DND-41 (cell line): ENCODE data around the gene HPCA.

ENCODE experiments used
- CTCF ChIP-seq: IDR thresholded peaks from 2 replicates; pipeline ENCODE4 v1.5.1; 2012; ENCODE audit warnings: borderline replicate concordance, low read length, moderate library complexity, mild to moderate bottlenecking; ENCODE audit not compliant: poor library complexity, severe bottlenecking; ENCODE audit errors: extremely low read depth
- EZH2 ChIP-seq: IDR thresholded peaks from 3 replicates; pipeline ENCODE4 v1.6.1; 2012; ENCODE audit warnings: borderline replicate concordance, low read depth, mild to moderate bottlenecking, moderate library complexity, low read length, inconsistent platforms; ENCODE audit not compliant: severe bottlenecking

- TF ChIP-seq CTCF (no peak), EZH2 (no peak)
These were observed 12.7 kb downstream of the HPCA start for GRCh38 chr1:32898958-32899357.
